Stimulated activated CD8-positive, alpha-beta memory T cell treated with anti-CD3 and anti-CD28 coated beads, Interleukin-15, amount 100 ng/mL, for 48 hours (primary cell): ENCODE results near the gene EXD3.
"Not testable (repeated sequence)": the region's sequence is repeated elsewhere in the genome, so short reads cannot be mapped to it uniquely, and the experiment has no call there.

Experiments used
- DNase-seq, 2 donors: peaks; one replicate each; pipeline ENCODE4 v3.0.0-alpha.2; 2020; ENCODE audit warnings: low read depth in 2 of 2

EXD3 gene

GRCh38 chr9:137459152-137459600 lies 36.2 kb upstream of the EXD3 start, which contains the start of gene NSMF:
TSS of gene NSMF (minus strand) at chr9:137459334. CDS start at chr9:137459102, 232 bp downstream.
- DNase-seq: peak; percentile 87 to 89

- DNase-seq: no peak
Measured at GRCh38 chr9:137458194-137459151, 35.5 kb upstream of the EXD3 start.

GRCh38 chr9:137457406-137458193 lies 34.6 kb upstream of the EXD3 start:
- DNase-seq: no peak

- no peak for DNase-seq
Measured at GRCh38 chr9:137456864-137457405, 34.0 kb upstream of the EXD3 start.

- DNase-seq: no peak
Measured at GRCh38 chr9:137456061-137456863, 33.3 kb upstream of the EXD3 start.

- no peak for DNase-seq
Measured at GRCh38 chr9:137455359-137455991, 32.5 kb upstream of the EXD3 start.

- no peak for DNase-seq
Measured at GRCh38 chr9:137454597-137455358, 31.8 kb upstream of the EXD3 start.

- peak in 1 of 2 donors; percentile 22 for DNase-seq
Measured at GRCh38 chr9:137454145-137454596, 31.2 kb upstream of the EXD3 start.

- peak in 1 of 2 donors; percentile 30 for DNase-seq
Measured at GRCh38 chr9:137453643-137454081, 30.7 kb upstream of the EXD3 start.

- no peak for DNase-seq
Measured at GRCh38 chr9:137452761-137453642, 30.0 kb upstream of the EXD3 start.

- DNase-seq: no peak
Measured at GRCh38 chr9:137452006-137452760, 29.2 kb upstream of the EXD3 start.

GRCh38 chr9:137451264-137452005 lies 28.5 kb upstream of the EXD3 start:
- not testable (repeated sequence) for DNase-seq

- not testable (repeated sequence) for DNase-seq
Measured at GRCh38 chr9:137450539-137451222, 27.7 kb upstream of the EXD3 start.

GRCh38 chr9:137449931-137450538 lies 27.1 kb upstream of the EXD3 start:
- DNase-seq: peak in 1 of 2 donors; percentile 24

GRCh38 chr9:137449081-137449844 lies 26.3 kb upstream of the EXD3 start:
- DNase-seq: no peak

GRCh38 chr9:137448602-137448962 lies 25.6 kb upstream of the EXD3 start:
- DNase-seq: no peak
